ENCODE measurements around the gene ABI3BP.

The ABI3BP gene

DNA sequence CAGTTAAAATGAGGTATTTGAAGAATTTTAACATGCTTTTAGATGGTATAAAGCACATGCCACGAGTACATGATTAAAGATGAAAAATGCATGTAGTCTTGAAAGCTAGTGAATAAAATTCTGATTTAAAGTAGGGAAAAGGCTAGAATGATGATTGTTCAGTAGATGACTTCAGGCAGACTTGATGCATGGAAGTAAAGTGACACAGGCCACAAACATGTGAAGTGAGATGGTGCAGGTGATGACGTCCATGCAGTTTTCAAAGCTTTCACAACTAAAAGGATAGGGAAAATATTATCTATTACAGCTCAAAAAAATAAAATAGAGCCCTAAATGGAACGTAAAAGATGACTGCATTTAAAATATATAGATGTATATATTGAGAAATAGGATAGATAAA, 143.1 kb downstream of the ABI3BP start:
- no peak for TF ChIP-seq EZH2phosphoT487 (conservative IDR thresholded peaks at IDR 0.05; ENCODE audit: low read length)
- TF ChIP-seq, protein P1, sequence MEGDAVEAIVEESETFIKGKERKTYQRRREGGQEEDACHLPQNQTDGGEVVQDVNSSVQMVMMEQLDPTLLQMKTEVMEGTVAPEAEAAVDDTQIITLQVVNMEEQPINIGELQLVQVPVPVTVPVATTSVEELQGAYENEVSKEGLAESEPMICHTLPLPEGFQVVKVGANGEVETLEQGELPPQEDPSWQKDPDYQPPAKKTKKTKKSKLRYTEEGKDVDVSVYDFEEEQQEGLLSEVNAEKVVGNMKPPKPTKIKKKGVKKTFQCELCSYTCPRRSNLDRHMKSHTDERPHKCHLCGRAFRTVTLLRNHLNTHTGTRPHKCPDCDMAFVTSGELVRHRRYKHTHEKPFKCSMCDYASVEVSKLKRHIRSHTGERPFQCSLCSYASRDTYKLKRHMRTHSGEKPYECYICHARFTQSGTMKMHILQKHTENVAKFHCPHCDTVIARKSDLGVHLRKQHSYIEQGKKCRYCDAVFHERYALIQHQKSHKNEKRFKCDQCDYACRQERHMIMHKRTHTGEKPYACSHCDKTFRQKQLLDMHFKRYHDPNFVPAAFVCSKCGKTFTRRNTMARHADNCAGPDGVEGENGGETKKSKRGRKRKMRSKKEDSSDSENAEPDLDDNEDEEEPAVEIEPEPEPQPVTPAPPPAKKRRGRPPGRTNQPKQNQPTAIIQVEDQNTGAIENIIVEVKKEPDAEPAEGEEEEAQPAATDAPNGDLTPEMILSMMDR (IDR thresholded peaks at IDR 0.05; ENCODE audit: insufficient read depth, low read length, poor library complexity, severe bottlenecking): no peak
- Histone ChIP-seq H3K4me3 (ENCODE audit: insufficient read depth, low read length, poor library complexity, severe bottlenecking) (no peak overlapping the region), H3K4me2 (ENCODE audit: low read depth, low read length, poor library complexity, severe bottlenecking) (no peak overlapping the region), H2AFZ (ENCODE audit: low read depth, low read length, severe bottlenecking) (no peak overlapping the region), H3K36me3 (ENCODE audit: low read length) (no peaks in the 10 kb centered on the region), H4K20me1 (ENCODE audit: low read depth, low read length) (no peaks in the 10 kb centered on the region), H3K27me3 (ENCODE audit: low read length) (no peaks in the 10 kb centered on the region), H3K9ac (ENCODE audit: low read length) (no peak overlapping the region), H3K9me2 (replicated peaks; ENCODE audit: insufficient read depth, low read length) (no peaks in the 10 kb centered on the region), H3K27ac (ENCODE audit: low read depth, low read length) (no peak overlapping the region), H3K79me2 (ENCODE audit: insufficient read depth, low read length) (no peaks in the 10 kb centered on the region), H3K9me3 (ENCODE audit: insufficient read depth, low read length) (no peaks in the 10 kb centered on the region), H3F3A (ENCODE audit: insufficient read depth) (no peaks in the 10 kb centered on the region)

DNA sequence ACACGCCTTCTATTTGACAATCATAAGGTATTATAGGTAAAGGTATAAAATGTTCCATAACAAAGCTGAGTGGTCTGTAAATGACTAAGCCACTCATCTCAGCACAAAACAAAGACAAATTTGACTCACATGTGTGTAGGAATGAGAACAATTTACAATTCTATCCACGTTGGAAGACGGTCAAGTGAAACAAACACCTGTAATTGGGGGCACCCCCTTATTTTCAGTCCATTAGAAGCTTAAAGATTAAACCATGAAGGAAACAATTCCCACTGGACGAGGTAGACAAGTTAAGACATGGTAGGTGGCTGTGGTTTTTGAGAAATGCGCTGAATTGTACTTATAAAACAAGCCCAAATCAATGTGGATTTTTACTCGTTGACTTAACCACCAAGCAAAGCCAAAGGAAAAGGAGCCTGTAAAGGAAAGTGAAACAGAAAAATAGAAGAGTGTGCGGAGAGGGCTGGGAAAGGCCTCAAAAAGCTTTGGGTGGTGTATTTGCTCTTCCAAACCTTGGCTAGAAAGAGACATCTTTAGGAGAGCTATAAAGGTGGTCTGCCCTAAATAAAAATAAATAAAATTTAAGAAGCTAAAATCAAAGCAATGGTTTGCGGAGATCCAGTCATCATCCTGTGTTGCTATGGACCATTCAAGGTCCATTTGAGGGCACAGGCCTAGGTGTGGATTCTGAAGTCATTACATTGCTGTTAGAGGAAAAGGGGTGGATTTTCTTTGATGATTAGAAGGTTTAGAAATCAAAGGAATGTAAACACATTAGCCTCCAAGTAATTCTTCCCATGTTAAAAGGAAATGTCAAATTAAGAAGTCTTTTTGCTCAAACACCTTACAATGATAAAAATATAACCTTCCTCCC, 148.9 kb downstream of the ABI3BP start:
- Histone ChIP-seq H3K9me2 (replicated peaks; ENCODE audit: insufficient read depth, low read length) (no peaks in the 10 kb centered on the region), H3K9ac (ENCODE audit: low read length) (no peak overlapping the region), H3K27me3 (ENCODE audit: low read length) (no peaks in the 10 kb centered on the region), H3K4me3 (ENCODE audit: insufficient read depth, low read length, poor library complexity, severe bottlenecking) (no peak overlapping the region), H3K79me2 (ENCODE audit: insufficient read depth, low read length) (no peaks in the 10 kb centered on the region), H3K27ac (ENCODE audit: low read depth, low read length) (no peak overlapping the region), H4K20me1 (ENCODE audit: low read depth, low read length) (no peaks in the 10 kb centered on the region), H2AFZ (ENCODE audit: low read depth, low read length, severe bottlenecking) (no peak overlapping the region), H3K4me2 (ENCODE audit: low read depth, low read length, poor library complexity, severe bottlenecking) (no peak overlapping the region), H3K9me3 (ENCODE audit: insufficient read depth, low read length) (no peaks in the 10 kb centered on the region), H3F3A (ENCODE audit: insufficient read depth) (no peaks in the 10 kb centered on the region), H3K36me3 (ENCODE audit: low read length) (no peaks in the 10 kb centered on the region)
- TF ChIP-seq, protein P1 (IDR thresholded peaks at IDR 0.05; ENCODE audit: insufficient read depth, low read length, poor library complexity, severe bottlenecking): no peak
- TF ChIP-seq EZH2phosphoT487 (conservative IDR thresholded peaks at IDR 0.05; ENCODE audit: low read length): no peak

DNA sequence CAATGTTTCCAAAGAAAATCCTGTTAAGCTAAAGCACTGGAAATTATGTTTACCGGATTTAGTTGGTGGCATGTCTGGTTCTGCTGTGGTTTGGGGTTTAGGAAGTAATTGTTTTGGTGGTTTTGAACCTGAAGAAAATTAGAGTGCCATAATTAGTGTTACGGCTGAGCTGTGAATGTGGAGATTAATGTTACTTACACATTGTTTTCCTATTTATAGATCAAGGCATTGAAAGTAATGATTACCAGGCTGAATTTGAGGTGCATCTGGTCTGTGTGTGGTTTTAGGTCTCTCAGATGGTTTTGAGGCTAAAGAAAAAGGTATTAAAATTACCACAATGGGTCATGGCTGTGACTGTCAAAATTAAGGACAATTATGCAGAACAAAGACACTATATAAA, 155.1 kb downstream of the ABI3BP start:
- H3F3A ChIP-seq (ENCODE audit: insufficient read depth): no peaks in the 10 kb centered on the region
- no peaks in the 10 kb centered on the region for H3K27me3 ChIP-seq (ENCODE audit: low read length)
- H3K36me3 ChIP-seq (ENCODE audit: low read length): no peaks in the 10 kb centered on the region
- no peak overlapping the region for H3K9ac ChIP-seq (ENCODE audit: low read length)
- no peak overlapping the region for H3K27ac ChIP-seq (ENCODE audit: low read depth, low read length)
- H3K9me3 ChIP-seq (ENCODE audit: insufficient read depth, low read length): no peaks in the 10 kb centered on the region
- no peak overlapping the region for H2AFZ ChIP-seq (ENCODE audit: low read depth, low read length, severe bottlenecking)
- no peaks in the 10 kb centered on the region for H4K20me1 ChIP-seq (ENCODE audit: low read depth, low read length)
- no peaks in the 10 kb centered on the region for H3K9me2 ChIP-seq (replicated peaks; ENCODE audit: insufficient read depth, low read length)
- H3K4me3 ChIP-seq (ENCODE audit: insufficient read depth, low read length, poor library complexity, severe bottlenecking): no peak overlapping the region
- no peaks in the 10 kb centered on the region for H3K79me2 ChIP-seq (ENCODE audit: insufficient read depth, low read length)
- no peak overlapping the region for H3K4me2 ChIP-seq (ENCODE audit: low read depth, low read length, poor library complexity, severe bottlenecking)
- TF ChIP-seq EZH2phosphoT487 (conservative IDR thresholded peaks at IDR 0.05; ENCODE audit: low read length): no peak
- TF ChIP-seq, protein P1 (IDR thresholded peaks at IDR 0.05; ENCODE audit: insufficient read depth, low read length, poor library complexity, severe bottlenecking): no peak

Data from SU-DHL-6 (cell line).